ENCODE data around the gene ADCK2. TPM values are rescaled to one million over a fixed set of nuclear protein-coding genes. Genes with fewer than 3 reads are reported as not detected.

Gene ADCK2
- total RNA-seq, 4 donors from 2014 or later = 19.7 to 27.2 (median 23.3) TPM

DNA sequence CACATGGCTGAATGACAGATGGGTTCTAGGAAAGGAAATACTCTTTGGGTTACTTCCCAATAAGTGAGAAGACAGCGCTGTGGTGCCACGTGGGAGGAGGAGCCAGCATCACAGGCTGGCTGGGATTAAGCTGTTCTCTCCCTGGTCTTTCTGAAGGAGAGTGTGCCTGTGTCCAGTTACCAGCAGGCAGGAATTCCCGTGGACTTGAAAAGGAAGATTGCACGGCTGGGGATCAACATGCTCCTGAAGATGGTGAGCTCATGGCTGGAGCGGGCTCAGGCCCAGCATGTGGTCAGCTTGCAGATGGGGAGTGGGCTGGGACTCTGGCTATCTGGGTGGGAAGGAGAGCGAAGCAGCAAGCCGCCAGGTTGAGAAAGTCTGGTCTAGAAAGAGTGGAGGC, 8.1 kb downstream of the ADCK2 start:
- Histone ChIP-seq H3K9me3 (no peaks in the 10 kb centered on the region), H3K27ac (no peak overlapping the region), H3K4me3 (no peak overlapping the region), H3K4me1 (no peaks in the 10 kb centered on the region), H3K27me3 (no peaks in the 10 kb centered on the region), H3K36me3 (peaks cover 0 to 31% of the 10 kb centered on the region in 2 donors)
- in situ Hi-C loops (cut with MboI; ENCODE audit: low sequenced_read_pairs in 4 of 4) = loop anchor here in 3 of 4 donors (25.0 kb wide), 1 partner anchor 331 kb away; the partner anchor contains the start of gene MRPS33 (in 3 of the 3)
- TF ChIP-seq, protein P1, sequence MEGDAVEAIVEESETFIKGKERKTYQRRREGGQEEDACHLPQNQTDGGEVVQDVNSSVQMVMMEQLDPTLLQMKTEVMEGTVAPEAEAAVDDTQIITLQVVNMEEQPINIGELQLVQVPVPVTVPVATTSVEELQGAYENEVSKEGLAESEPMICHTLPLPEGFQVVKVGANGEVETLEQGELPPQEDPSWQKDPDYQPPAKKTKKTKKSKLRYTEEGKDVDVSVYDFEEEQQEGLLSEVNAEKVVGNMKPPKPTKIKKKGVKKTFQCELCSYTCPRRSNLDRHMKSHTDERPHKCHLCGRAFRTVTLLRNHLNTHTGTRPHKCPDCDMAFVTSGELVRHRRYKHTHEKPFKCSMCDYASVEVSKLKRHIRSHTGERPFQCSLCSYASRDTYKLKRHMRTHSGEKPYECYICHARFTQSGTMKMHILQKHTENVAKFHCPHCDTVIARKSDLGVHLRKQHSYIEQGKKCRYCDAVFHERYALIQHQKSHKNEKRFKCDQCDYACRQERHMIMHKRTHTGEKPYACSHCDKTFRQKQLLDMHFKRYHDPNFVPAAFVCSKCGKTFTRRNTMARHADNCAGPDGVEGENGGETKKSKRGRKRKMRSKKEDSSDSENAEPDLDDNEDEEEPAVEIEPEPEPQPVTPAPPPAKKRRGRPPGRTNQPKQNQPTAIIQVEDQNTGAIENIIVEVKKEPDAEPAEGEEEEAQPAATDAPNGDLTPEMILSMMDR (IDR thresholded peaks at IDR 0.05 in 4 of 5, conservative IDR thresholded peaks at IDR 0.05 in 1 of 5) = no peak
- TF ChIP-seq POLR2A (IDR thresholded peaks at IDR 0.05) = no peak
- ATAC-seq (no peak), DNase-seq (no peak)
- intact Hi-C loops (cut with DNase I; ENCODE audit: low total_unique reads) = no loop called here

DNA sequence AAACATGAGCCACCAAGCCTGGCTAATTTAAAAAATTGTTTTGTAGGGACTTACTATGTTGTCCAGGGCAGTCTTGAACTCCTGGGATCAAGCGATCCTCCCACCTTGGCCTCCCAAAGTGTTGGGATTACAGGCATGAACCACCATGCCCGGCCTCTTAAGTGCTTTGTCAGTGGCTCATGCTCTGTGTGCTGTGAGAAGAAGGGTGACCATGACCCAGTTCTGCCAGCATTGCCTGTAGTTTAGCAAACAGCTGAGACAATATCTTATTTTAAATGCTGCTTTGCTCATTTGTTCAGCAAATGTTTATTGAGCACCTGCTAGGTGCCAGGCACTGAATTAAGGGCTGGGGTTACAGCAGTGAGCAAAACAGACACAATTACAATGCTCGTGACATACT, 9.0 kb downstream of the ADCK2 start:
- ATAC-seq (no peak), DNase-seq (no peak)
- Histone ChIP-seq H3K36me3 (peaks cover 0 to 31% of the 10 kb centered on the region in 2 donors), H3K9me3 (no peaks in the 10 kb centered on the region), H3K27ac (no peak overlapping the region), H3K27me3 (no peaks in the 10 kb centered on the region), H3K4me1 (no peaks in the 10 kb centered on the region), H3K4me3 (no peak overlapping the region)
- in situ Hi-C loops (cut with MboI; ENCODE audit: low sequenced_read_pairs in 4 of 4) (loop anchor here in 3 of 4 donors (25.0 kb wide), 1 partner anchor 331 kb away; the partner anchor contains the start of gene MRPS33 (in 3 of the 3)), intact Hi-C loops (cut with DNase I; ENCODE audit: low total_unique reads) (no loop called here)
- TF ChIP-seq POLR2A (IDR thresholded peaks at IDR 0.05) = no peak
- TF ChIP-seq, protein P1 (IDR thresholded peaks at IDR 0.05 in 4 of 5, conservative IDR thresholded peaks at IDR 0.05 in 1 of 5) = no peak

DNA sequence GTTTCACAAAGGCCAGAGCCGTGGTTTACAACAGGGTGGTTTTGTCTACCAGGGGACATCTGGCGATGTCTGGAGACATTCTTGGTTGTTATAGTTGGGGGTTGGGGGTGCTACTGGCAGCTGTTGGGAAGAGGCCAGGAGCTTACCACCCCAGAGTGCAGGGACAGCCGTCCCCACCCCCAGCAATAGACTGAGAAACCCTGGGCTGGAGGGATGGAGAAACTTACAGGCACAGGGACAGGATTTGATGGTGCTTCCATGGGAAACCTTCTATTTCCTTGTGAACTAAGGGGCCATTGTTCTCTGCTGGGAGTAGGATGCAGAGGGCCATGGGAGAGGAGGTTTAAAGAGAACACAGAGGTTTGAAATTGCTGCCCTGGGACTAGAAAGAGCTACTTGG, 10.9 kb downstream of the ADCK2 start:
- Histone ChIP-seq H3K27me3 (no peaks in the 10 kb centered on the region), H3K9me3 (no peaks in the 10 kb centered on the region), H3K27ac (no peak overlapping the region), H3K36me3 (peaks cover 0 to 31% of the 10 kb centered on the region in 2 donors), H3K4me3 (no peak overlapping the region), H3K4me1 (no peaks in the 10 kb centered on the region)
- in situ Hi-C loops (cut with MboI; ENCODE audit: low sequenced_read_pairs in 4 of 4) (loop anchor here in 3 of 4 donors (25.0 kb wide), 1 partner anchor 329 kb away; the partner anchor contains the start of gene MRPS33 (in 3 of the 3)), intact Hi-C loops (cut with DNase I; ENCODE audit: low total_unique reads) (no loop called here)
- no peak for TF ChIP-seq POLR2A (IDR thresholded peaks at IDR 0.05)
- TF ChIP-seq, protein P1 (IDR thresholded peaks at IDR 0.05 in 4 of 5, conservative IDR thresholded peaks at IDR 0.05 in 1 of 5) = no peak
- no peak for DNase-seq
- ATAC-seq = no peak

DNA sequence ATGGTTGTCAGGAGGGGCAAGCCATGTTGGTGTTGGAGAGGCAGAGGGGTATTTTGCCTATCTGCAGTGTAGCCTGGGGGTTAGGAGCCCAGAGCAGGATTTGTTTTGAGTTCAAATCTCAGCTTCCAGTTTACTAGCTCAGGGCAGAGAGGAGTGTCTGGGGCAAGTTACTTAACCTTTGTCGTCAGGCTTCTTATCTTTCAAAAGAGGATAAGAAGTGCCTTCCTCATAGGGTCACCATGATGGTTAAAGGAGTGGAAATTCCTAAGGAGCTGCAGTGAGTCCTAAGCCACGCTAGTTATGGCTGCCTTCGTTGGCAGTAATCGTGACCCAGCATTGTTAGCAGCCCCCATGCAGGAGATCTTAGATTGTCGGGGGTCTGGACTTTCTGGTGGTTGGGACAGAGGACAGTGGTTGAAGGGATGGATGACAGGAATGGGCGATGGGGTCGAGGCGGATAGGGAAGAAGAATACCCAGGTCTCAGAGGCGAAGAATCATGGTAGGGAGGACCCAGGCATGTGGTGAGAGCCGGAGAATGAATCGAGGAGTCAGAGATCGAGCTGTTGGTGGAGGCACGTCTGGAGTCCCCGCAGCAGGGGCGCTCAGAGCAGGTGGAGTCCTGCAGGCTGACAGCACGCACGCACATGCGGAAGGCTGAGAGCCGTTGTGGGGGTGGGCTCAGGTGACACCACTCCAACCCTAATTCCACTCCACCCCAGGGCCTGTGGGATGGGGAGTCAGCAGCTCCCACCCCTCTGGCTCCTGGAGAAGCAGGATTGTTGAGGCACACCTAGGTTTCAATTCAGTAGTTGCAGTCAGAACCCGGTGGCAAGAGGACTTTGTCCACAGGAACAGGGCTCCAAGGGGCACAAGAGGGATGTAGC, 11.6 kb downstream of the ADCK2 start:
- TF ChIP-seq, protein P1 (IDR thresholded peaks at IDR 0.05 in 4 of 5, conservative IDR thresholded peaks at IDR 0.05 in 1 of 5) = no peak
- TF ChIP-seq POLR2A (IDR thresholded peaks at IDR 0.05) = no peak
- in situ Hi-C loops (cut with MboI; ENCODE audit: low sequenced_read_pairs in 4 of 4) (loop anchor here in 3 of 4 donors (25.0 kb wide), 1 partner anchor 328 kb away; the partner anchor contains the start of gene MRPS33 (in 3 of the 3)), intact Hi-C loops (cut with DNase I; ENCODE audit: low total_unique reads) (no loop called here)
- Histone ChIP-seq H3K4me3 (no peak overlapping the region), H3K4me1 (no peaks in the 10 kb centered on the region), H3K27me3 (no peaks in the 10 kb centered on the region), H3K9me3 (no peaks in the 10 kb centered on the region), H3K27ac (no peak overlapping the region), H3K36me3 (peaks cover 0 to 30% of the 10 kb centered on the region in 2 donors)
- ATAC-seq (no peak), DNase-seq (no peak)
